Activated naive CD4-positive, alpha-beta T cell treated with anti-CD3 and anti-CD28 coated beads, Interleukin-2, amount 50 U/mL, for 16 hours (primary cell): ENCODE results near the gene SELL.
A peak's percentile ranks its signal among the peaks of the same experiment; 100 is the strongest.
"Not testable (repeated sequence)": the region's sequence is repeated elsewhere in the genome, so short reads cannot be mapped to it uniquely, and the experiment has no call there.

ENCODE experiments used
- DNase-seq: peaks from one replicate; pipeline ENCODE4 v3.0.0-alpha.2; 2020

Gene SELL

GRCh38 chr1:169711469-169712308 is at the start of gene SELL:
Gene SELL (minus strand): TSS chr1:169711620. CDS start chr1:169711498, 122 bp downstream.
- DNase-seq: peak; percentile 73

GRCh38 chr1:169759038-169759437 is 47.6 kb upstream of the SELL start:
- no peak for DNase-seq

- DNase-seq: no peak
Measured at GRCh38 chr1:169753549-169753948, 42.1 kb upstream of the SELL start.

DNA sequence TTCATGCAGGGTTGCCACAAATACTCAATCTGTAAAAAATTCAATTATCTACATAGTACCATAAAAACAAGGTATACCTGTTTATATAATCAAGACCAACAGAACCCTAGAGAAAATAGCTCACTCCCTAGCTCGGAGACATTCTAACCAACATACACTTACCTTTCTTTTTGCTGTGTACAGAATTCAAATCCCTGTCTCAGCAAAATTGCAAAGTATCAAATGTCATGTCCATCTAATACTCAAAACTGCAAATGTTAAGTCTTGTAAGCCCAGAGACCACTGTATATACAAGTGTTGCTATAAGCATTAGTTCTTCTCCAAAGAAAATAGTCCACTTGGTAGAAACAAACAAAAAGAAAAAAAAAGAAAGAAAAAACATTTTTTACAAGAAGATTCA is 38.6 kb upstream of the SELL start:
- no peak for DNase-seq

DNA sequence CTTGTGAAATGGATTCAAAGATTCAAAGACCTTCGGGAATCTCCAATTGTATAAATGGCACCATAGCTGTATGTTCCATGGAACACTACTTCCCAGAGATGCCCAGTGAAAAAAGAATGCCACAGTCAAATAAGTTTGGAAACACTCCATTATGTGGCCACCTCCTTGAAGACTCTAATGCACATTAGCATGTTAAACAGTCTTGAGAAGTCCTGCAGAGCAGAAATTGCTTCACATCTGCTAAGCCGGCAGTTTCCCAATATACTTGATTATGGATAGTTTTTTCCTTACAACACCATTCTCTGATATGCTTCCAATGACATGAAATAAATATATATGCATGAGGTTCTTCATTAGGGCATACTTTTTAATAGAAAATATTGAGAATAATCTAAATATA is 35.1 kb upstream of the SELL start:
- DNase-seq: no peak

- no peak for DNase-seq
Measured at GRCh38 chr1:169745015-169745861, 33.8 kb upstream of the SELL start.

DNA sequence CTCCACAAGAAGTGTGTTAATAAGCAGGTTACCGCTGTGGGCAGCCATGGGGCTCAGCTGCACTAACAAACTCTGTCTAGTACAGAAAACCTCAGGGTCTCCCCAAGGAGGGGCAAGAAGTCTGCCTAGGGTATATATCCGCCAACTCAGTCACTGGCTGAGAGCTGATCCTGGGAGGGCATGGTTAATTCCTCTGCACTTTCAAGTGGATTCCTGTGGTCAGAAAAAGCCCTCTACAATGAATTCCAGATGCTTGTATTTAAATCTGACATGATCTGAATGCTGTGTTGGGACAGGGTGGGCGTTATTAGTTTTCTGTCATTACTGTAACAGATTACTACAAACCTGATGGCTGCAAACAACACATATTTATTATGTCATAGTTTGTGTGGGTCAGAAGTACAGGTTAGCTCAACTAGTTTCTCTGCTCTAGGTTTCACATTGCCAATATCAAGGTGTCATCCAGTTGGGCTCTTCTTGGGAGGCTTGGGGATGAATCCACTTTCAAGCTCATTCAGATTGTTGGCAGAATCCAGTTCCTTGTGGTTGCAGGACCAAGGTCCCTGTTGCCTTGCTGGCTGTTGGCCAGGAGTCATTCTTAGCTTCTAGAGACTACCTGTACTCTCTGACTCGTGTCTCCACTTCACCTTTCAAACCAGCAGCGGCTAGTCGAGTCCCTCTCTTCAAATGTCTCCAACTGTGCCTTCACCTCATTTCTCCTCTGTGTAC is 30.4 kb upstream of the SELL start:
- no peak for DNase-seq

- DNase-seq: no peak
Measured at GRCh38 chr1:169739980-169740379, 28.6 kb upstream of the SELL start.

- no peak for DNase-seq
Measured at GRCh38 chr1:169733924-169734323, 22.5 kb upstream of the SELL start, which contains the start of gene SELE. Gene SELE (minus strand): TSS chr1:169734079. CDS start chr1:169733612, 467 bp downstream.

DNA sequence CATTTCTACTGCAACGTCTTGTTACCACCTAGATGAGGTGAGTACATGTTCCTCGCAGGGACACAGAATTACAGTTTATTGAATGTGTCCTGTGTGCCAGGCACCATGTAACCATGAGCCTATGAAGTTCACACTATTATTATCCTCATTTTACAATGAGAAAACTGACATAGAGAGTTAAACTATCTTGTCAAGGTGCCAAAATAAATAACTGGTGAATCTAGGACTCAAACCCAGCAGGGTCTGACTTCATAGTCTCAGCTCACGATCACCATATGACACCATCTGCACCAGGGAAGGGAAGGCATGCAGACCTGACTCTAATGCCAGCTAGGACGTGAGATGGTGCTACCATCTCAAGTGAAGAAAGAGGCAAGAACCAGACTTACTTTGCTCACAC is 20.0 kb upstream of the SELL start:
- no peak for DNase-seq

DNA sequence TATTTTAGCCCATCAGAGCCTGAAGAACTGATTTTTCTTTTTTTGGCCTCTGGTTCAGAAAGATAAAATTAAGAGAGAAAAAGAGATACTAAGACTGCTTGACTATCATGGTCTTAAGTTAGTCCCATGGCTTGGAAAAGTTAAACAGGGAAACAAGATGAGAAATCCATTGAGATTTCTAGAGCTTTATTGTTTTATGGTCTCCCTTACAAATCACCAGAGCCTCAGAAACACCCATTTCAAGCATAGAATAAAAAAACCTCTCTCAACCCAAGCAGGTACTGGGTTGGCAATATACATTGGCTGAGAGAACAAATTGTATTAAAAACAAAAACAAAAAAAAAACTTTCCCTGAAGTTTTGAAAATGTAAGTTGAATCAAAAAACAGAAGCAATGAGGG is 18.6 kb upstream of the SELL start:
- no peak for DNase-seq

- no peak for DNase-seq
Measured at GRCh38 chr1:169727307-169727706, 15.9 kb upstream of the SELL start.

DNA sequence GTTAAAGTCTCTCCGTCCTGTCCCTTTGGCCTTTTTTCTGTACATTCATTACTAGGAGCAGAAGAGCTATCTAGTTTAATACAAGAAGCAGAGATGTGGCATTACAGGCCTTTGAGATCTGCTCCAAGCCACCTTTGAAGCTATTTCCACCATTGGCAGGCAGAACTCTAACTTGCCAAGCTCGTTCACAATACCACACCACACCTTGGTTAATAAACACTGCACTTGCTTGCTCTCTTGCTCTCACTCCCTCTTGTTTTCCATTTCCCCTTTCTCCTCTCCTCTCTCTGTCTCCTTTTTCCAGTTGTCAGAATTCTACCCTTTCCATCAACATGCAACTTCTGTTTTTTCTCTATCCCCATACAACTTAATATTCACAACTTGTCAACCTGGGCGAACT is 15.4 kb upstream of the SELL start:
- DNase-seq: no peak

- DNase-seq: no peak
Measured at GRCh38 chr1:169725930-169726329, 14.5 kb upstream of the SELL start.

- no peak for DNase-seq
Measured at GRCh38 chr1:169724168-169724567, 12.7 kb upstream of the SELL start.

GRCh38 chr1:169723763-169724162 is 12.3 kb upstream of the SELL start:
- DNase-seq: no peak

DNA sequence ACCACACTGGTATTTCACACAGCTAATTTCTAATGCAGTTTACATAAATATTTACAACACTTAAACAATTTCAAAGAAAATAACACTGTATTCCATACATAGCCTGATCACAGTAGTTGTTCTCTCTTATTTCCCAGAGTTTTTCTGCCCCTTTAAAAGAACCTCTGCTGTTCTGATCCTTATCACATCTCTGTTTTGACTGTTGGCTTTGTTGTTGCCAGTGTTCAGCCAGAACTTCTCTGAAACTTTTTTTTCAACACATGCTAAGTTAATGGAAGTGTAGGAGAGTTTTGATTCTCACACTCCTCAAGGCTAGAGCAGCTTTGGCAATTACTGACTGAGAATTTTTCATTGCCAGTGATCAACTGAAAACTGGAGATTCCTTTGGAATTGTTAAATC is 11.4 kb upstream of the SELL start:
- no peak for DNase-seq

DNA sequence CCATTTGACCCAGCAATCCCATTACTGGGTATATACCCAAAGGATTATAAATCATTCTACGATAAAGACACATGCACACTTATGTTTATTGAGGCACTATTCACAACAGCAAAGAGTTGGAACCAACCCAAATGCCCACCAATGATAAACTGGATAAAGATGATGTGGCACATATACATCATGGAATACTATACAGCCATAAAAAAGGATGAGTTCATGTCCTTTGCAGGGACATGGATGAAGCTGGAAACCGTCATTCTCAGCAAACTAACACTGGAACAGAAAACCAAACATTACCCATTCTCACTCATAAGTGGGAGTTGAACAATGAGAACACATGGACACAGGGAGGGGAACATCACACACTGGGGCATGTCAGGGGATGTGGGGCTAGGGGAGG is 3.7 kb upstream of the SELL start:
- not testable (repeated sequence) for DNase-seq

DNA sequence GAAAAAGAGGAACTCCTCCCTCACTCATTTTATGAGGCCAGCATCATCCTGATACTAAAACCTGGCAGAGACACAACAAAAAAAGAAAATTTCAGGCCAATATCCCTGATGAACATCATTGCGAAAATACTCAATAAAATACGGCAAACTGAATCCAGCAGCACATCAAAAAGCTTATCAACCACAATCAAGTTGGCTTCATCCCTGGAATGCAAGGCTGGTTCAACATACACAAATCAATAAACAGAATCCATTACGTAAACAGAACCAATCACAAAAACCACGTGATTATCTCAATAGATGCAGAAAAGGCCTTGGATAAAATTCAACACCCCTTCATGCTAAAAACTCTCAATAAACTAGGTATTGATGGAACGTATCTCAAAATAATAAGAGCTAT is 1.7 kb upstream of the SELL start:
- DNase-seq: not testable (repeated sequence)

DNA sequence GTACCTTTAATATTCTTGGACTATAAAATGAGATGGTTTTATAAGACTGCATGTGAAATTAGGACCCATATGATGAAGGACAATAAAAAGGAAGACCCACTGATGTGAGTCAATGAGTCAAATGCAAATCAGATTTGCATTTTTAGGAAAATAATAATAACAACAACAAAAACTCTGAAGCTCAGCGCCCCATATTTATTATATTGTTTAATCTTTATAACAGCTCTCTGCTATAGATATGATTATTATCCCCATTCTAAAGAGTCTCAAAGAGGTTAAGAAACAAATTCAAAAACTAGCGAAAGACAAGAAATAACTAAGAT is 850 bp upstream of the SELL start:
- DNase-seq: no peak

GRCh38 chr1:169708647-169709046 is 2.8 kb downstream of the SELL start:
- no peak for DNase-seq

- no peak for DNase-seq
Measured at GRCh38 chr1:169707912-169708604, 3.4 kb downstream of the SELL start.

DNA sequence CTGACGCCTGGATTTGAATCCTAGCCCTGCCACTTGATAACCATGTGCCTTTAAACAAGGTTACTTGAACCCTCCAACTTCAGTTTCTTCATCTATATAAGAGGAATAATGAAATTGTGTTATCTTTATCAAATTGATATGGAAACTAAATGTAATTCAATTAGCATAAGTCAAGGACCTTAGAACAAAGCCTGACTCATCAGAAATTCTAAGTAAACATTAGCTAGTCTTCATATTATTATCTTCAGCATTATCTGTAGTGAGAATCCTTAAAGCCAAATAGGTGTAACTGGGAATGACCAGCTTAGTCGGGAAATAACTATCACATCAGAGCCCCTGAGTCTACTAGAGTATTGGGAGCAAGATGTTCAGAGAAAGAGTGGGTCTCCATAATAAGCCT is 6.6 kb downstream of the SELL start:
- DNase-seq: no peak
